ENCODE measurements around the gene CIRBP. TPM values are rescaled to one million over a fixed set of nuclear protein-coding genes. Genes with fewer than 3 reads are reported as not detected.

Gene CIRBP
- total and polyA plus RNA-seq, 2 of the 13 experiments (the other 11 are each of a cell fraction or from before 2014, with no cell fraction given): 133 to 140 TPM

GRCh38 chr19:1243768-1244692 lies 25.1 kb upstream of the CIRBP start (continued):
- TF ChIP-seq, protein P1, sequence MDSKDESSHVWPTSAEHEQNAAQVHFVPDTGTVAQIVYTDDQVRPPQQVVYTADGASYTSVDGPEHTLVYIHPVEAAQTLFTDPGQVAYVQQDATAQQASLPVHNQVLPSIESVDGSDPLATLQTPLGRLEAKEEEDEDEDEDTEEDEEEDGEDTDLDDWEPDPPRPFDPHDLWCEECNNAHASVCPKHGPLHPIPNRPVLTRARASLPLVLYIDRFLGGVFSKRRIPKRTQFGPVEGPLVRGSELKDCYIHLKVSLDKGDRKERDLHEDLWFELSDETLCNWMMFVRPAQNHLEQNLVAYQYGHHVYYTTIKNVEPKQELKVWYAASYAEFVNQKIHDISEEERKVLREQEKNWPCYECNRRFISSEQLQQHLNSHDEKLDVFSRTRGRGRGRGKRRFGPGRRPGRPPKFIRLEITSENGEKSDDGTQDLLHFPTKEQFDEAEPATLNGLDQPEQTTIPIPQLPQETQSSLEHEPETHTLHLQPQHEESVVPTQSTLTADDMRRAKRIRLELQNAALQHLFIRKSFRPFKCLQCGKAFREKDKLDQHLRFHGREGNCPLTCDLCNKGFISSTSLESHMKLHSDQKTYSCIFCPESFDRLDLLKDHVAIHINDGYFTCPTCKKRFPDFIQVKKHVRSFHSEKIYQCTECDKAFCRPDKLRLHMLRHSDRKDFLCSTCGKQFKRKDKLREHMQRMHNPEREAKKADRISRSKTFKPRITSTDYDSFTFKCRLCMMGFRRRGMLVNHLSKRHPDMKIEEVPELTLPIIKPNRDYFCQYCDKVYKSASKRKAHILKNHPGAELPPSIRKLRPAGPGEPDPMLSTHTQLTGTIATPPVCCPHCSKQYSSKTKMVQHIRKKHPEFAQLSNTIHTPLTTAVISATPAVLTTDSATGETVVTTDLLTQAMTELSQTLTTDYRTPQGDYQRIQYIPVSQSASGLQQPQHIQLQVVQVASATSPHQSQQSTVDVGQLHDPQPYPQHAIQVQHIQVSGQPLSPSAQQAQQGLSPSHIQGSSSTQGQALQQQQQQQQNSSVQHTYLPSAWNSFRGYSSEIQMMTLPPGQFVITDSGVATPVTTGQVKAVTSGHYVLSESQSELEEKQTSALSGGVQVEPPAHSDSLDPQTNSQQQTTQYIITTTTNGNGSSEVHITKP (CRISPR knock-in tag; IDR thresholded peaks at IDR 0.05; ENCODE audit: low read depth): no peak
- TF ChIP-seq HOXA3 (CRISPR knock-in tag; IDR thresholded peaks at IDR 0.05) (no peak), ZNF335 (CRISPR knock-in tag; IDR thresholded peaks at IDR 0.05) (peak; percentile 9; the same call in 1 of the 2 replicates), E2F5 (CRISPR knock-in tag; conservative IDR thresholded peaks at IDR 0.05) (no peak), FOXA1 (IDR thresholded peaks at IDR 0.05) (no peak), FOXA1 (CRISPR knock-in tag; IDR thresholded peaks at IDR 0.05) (no peak), ZGPAT (CRISPR knock-in tag; IDR thresholded peaks at IDR 0.05) (no peak)
- TF ChIP-seq, protein P2, sequence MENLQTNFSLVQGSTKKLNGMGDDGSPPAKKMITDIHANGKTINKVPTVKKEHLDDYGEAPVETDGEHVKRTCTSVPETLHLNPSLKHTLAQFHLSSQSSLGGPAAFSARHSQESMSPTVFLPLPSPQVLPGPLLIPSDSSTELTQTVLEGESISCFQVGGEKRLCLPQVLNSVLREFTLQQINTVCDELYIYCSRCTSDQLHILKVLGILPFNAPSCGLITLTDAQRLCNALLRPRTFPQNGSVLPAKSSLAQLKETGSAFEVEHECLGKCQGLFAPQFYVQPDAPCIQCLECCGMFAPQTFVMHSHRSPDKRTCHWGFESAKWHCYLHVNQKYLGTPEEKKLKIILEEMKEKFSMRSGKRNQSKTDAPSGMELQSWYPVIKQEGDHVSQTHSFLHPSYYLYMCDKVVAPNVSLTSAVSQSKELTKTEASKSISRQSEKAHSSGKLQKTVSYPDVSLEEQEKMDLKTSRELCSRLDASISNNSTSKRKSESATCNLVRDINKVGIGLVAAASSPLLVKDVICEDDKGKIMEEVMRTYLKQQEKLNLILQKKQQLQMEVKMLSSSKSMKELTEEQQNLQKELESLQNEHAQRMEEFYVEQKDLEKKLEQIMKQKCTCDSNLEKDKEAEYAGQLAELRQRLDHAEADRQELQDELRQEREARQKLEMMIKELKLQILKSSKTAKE (CRISPR knock-in tag; IDR thresholded peaks at IDR 0.05; ENCODE audit: borderline replicate concordance): no peak
- TF ChIP-seq, protein P3, sequence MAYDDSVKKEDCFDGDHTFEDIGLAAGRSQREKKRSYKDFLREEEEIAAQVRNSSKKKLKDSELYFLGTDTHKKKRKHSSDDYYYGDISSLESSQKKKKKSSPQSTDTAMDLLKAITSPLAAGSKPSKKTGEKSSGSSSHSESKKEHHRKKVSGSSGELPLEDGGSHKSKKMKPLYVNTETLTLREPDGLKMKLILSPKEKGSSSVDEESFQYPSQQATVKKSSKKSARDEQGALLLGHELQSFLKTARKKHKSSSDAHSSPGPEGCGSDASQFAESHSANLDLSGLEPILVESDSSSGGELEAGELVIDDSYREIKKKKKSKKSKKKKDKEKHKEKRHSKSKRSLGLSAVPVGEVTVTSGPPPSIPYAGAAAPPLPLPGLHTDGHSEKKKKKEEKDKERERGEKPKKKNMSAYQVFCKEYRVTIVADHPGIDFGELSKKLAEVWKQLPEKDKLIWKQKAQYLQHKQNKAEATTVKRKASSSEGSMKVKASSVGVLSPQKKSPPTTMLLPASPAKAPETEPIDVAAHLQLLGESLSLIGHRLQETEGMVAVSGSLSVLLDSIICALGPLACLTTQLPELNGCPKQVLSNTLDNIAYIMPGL (CRISPR knock-in tag; IDR thresholded peaks at IDR 0.05; ENCODE audit: borderline replicate concordance in 1 of 2, low read depth in 1 of 2): peak; percentile 59 to 84; a peak in 3 of 4 replicates
- TF ChIP-seq, protein P4, sequence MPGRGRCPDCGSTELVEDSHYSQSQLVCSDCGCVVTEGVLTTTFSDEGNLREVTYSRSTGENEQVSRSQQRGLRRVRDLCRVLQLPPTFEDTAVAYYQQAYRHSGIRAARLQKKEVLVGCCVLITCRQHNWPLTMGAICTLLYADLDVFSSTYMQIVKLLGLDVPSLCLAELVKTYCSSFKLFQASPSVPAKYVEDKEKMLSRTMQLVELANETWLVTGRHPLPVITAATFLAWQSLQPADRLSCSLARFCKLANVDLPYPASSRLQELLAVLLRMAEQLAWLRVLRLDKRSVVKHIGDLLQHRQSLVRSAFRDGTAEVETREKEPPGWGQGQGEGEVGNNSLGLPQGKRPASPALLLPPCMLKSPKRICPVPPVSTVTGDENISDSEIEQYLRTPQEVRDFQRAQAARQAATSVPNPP (CRISPR knock-in tag; IDR thresholded peaks at IDR 0.05): no peak
- TF ChIP-seq, protein P5, sequence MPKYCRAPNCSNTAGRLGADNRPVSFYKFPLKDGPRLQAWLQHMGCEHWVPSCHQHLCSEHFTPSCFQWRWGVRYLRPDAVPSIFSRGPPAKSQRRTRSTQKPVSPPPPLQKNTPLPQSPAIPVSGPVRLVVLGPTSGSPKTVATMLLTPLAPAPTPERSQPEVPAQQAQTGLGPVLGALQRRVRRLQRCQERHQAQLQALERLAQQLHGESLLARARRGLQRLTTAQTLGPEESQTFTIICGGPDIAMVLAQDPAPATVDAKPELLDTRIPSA (CRISPR knock-in tag; IDR thresholded peaks at IDR 0.05; ENCODE audit: borderline replicate concordance): peak; percentile 6; the same call in 1 of the 2 replicates

Measured in HepG2 (cell line).